Effector memory CD4-positive, alpha-beta T cell (primary cell): Measurements from ENCODE around the gene PCK1.

Experiments
- DNase-seq, 3 donors: peaks; one replicate each; pipeline ENCODE4 v3.0.0-alpha.2; 2020
- H3K27ac ChIP-seq: 2 replicates; pipeline ENCODE4 v1.7.0; 2013; ENCODE audit warnings: mild to moderate bottlenecking, low read length, moderate library complexity; ENCODE audit not compliant: insufficient read depth, poor library complexity, severe bottlenecking
- H3K27me3 ChIP-seq: replicated peaks from 2 replicates; pipeline ENCODE4 v1.7.0; 2013; ENCODE audit warnings: mild to moderate bottlenecking, low read length; ENCODE audit not compliant: insufficient read depth, control insufficient read depth, poor library complexity, severe bottlenecking
- H3K36me3 ChIP-seq: 2 replicates; pipeline ENCODE4 v1.7.0; 2013; ENCODE audit warnings: mild to moderate bottlenecking, low read length, moderate library complexity; ENCODE audit not compliant: control insufficient read depth, insufficient read depth
- H3K4me1 ChIP-seq: 2 replicates; pipeline ENCODE4 v1.7.0; 2013; ENCODE audit warnings: low read length, mild to moderate bottlenecking; ENCODE audit not compliant: control insufficient read depth, insufficient read depth, poor library complexity, severe bottlenecking
- H3K4me3 ChIP-seq: 2 replicates; pipeline ENCODE4 v1.7.0; 2013; ENCODE audit warnings: low read length, low read depth, mild to moderate bottlenecking; ENCODE audit not compliant: insufficient read depth, poor library complexity, severe bottlenecking
- H3K9me3 ChIP-seq: 2 replicates; pipeline ENCODE4 v1.7.0; 2013; ENCODE audit warnings: mild to moderate bottlenecking, low read length, moderate library complexity; ENCODE audit not compliant: control insufficient read depth

PCK1 gene

GRCh38 chr20:57589123-57589727, 28.3 kb downstream of the PCK1 start:
- no peak overlapping the region for H3K4me3 ChIP-seq
- no peaks in the 10 kb centered on the region for H3K9me3 ChIP-seq
- H3K4me1 ChIP-seq: no peaks in the 10 kb centered on the region
- DNase-seq: no peak
- H3K27me3 ChIP-seq: peaks cover 8% of the 10 kb centered on the region
- H3K27ac ChIP-seq: no peak overlapping the region
- H3K36me3 ChIP-seq: no peaks in the 10 kb centered on the region

GRCh38 chr20:57589728-57590484, 29.0 kb downstream of the PCK1 start:
- Histone ChIP-seq H3K36me3 (no peaks in the 10 kb centered on the region), H3K4me3 (no peak overlapping the region), H3K27ac (no peak overlapping the region), H3K9me3 (no peaks in the 10 kb centered on the region), H3K4me1 (no peaks in the 10 kb centered on the region), H3K27me3 (peaks cover 8% of the 10 kb centered on the region)
- DNase-seq: no peak

- no peaks in the 10 kb centered on the region for H3K36me3 ChIP-seq
- no peak for DNase-seq
- no peak overlapping the region for H3K4me3 ChIP-seq
- no peaks in the 10 kb centered on the region for H3K4me1 ChIP-seq
- peaks cover 2% of the 10 kb centered on the region for H3K27me3 ChIP-seq
- no peak overlapping the region for H3K27ac ChIP-seq
- no peaks in the 10 kb centered on the region for H3K9me3 ChIP-seq
Observed at GRCh38 chr20:57590485-57591288, 29.8 kb downstream of the PCK1 start.

GRCh38 chr20:57591289-57592229, 30.6 kb downstream of the PCK1 start:
- H3K27me3 ChIP-seq: no peaks in the 10 kb centered on the region

GRCh38 chr20:57592263-57593092, 31.6 kb downstream of the PCK1 start:
- Histone ChIP-seq H3K27me3 (no peaks in the 10 kb centered on the region), H3K4me3 (no peak overlapping the region), H3K27ac (no peak overlapping the region), H3K4me1 (peaks cover 5% of the 10 kb centered on the region), H3K36me3 (no peaks in the 10 kb centered on the region), H3K9me3 (no peaks in the 10 kb centered on the region)
- no peak for DNase-seq

More at GRCh38 chr20:57591289-57592229, 30.6 kb downstream of the PCK1 start:
- Histone ChIP-seq H3K36me3 (no peaks in the 10 kb centered on the region), H3K27ac (no peak overlapping the region), H3K4me3 (no peak overlapping the region), H3K9me3 (no peaks in the 10 kb centered on the region), H3K4me1 (no peaks in the 10 kb centered on the region)
- DNase-seq: no peak

- Histone ChIP-seq H3K9me3 (no peaks in the 10 kb centered on the region), H3K4me3 (no peak overlapping the region), H3K4me1 (peaks cover 5% of the 10 kb centered on the region), H3K36me3 (no peaks in the 10 kb centered on the region), H3K27me3 (no peaks in the 10 kb centered on the region), H3K27ac (no peak overlapping the region)
- DNase-seq: no peak
Observed at GRCh38 chr20:57593134-57593886, 32.4 kb downstream of the PCK1 start.

GRCh38 chr20:57594092-57594951, 33.4 kb downstream of the PCK1 start:
- H3K9me3 ChIP-seq: no peaks in the 10 kb centered on the region
- DNase-seq: peak in 1 of 3 donors; percentile 42
- H3K27me3 ChIP-seq: no peaks in the 10 kb centered on the region

More at GRCh38 chr20:57594092-57594951, 33.4 kb downstream of the PCK1 start:
- H3K4me3 ChIP-seq: no peak overlapping the region
- peaks cover 5% of the 10 kb centered on the region for H3K4me1 ChIP-seq
- H3K27ac ChIP-seq: no peak overlapping the region
- no peaks in the 10 kb centered on the region for H3K36me3 ChIP-seq
